GM21825 (cell line): Measurements from ENCODE around the gene HAX1.
A peak's percentile ranks its signal among the peaks of the same experiment; 100 is the strongest.
"Not testable (repeated sequence)": the region's sequence is repeated elsewhere in the genome, so short reads cannot be mapped to it uniquely, and the experiment has no call there.

Experiments used
- ATAC-seq: cut with Tn5 transposase; IDR thresholded peaks from one replicate; pipeline ENCODE4 v1.9.1; 2021; ENCODE audit warnings: mild to moderate bottlenecking, moderate library complexity; ENCODE audit not compliant: unreplicated experiment

The HAX1 gene

DNA sequence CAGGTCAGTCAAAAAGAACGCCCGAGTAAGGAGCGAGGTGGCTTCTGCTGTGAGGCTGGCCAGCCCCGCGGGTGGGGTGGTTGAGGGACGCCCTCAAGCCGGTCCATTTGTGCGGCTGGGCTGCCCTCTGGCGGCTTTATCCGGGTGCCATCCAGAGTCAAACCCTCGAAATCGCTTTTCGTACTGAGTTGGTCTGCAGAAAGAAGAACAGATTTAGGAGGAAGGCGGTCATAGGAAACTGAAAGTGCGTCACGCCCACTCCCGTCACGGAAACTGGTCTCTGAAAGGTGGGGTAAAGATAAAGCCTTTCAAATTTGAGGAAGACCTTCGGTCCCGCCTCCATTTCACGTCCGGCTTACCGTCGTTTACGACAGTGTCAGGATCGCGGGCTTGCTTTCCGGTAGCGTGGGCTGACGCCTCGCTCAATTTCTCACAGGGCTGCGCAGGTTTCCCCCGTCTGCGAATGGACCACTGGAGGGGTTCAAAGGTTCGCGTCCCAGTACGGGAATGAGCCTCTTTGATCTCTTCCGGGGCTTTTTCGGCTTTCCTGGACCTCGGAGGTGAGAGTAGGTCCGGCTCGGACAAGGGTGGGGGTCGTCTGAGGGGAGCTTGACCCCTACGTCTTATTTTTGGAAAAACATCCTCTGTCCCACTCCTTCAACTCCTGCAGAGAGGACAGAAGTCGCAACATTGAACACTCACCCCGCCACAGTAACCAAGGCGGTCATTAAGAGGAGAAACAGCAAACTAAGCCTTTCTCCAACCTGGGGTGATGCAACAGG, at the start of gene HAX1:
HAX1 (plus strand) TSS at position 413 of the 782 bp plus-strand sequence; CDS start at position 508, 95 bp downstream.
- peak; percentile 91 for ATAC-seq

DNA sequence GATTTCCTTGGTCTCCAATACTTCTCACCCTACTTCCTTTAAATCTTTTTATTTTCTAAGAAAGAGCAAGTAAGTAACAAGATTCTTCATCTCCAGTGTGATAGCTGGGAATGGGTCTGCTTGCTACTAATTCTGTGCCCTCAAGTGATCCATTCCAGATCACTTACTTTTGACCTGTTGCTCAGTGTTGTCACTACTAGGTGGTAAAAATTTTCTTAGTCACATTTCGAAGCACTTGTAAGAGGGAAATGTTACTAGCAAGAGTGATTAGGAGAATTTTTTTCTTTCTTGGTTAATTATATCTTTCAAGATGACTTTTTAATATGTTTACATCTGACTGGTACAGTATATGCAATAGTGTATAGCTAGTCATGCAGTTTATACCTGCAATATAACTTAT, 49.5 kb upstream of the HAX1 start:
- ATAC-seq: no peak

DNA sequence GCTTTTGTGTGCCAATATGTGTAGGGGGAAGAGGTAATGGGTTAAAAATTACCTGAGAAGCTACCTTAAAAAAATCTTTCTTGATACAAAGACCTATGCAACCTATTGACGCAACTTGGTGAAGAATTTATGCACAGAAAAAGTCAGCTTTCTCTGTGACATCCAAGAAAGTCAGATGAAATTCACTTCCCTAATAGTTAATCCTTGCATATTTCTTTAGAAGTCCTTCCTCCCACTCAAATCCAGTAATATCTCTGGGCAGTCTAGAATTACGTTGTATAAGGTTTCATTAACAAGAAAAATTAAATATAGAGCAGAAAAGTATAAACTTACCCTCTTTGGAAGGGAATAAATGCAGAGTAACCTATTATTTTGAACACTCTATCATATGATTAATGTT, 48.8 kb upstream of the HAX1 start:
- no peak for ATAC-seq

DNA sequence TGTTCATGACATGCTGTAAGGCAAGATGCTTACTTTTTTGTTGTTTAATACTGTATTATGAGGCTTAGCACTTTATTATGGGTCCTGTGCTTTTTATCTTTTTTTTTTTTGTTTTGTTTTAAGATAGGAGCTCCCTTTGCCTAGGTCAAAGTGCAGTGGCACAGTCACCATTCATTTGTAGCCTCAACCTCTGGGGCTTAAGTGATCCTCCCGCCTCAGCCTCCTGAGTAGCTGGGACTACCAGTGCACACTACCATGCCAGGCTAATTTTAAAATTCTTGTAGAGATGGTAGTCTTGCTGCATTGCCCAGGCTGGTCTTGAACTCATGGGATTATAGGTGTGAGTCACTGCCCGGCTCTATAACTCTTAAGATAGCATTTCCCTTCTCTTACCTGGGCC, 47.1 kb upstream of the HAX1 start:
- no peak for ATAC-seq

DNA sequence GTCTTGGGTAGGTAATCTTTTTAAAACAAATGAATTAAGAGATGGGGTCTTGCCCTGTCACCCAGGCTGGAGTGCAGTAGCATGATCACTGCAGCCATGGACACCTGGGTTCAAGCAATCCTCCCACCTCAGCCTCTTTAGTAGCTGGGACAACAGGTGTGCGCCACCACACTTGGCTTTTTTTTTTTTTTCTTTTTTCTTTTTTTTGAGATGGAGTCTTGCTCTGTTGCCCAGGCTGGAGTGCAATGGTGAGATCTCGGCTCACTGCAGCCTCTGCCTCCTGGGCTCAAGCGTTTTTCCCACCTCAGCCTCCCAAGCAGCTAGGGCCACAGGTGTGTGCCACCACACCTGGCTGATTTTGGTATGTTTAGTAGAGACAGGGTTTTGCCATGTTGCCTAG, 41.3 kb upstream of the HAX1 start:
- ATAC-seq: not testable (repeated sequence)

DNA sequence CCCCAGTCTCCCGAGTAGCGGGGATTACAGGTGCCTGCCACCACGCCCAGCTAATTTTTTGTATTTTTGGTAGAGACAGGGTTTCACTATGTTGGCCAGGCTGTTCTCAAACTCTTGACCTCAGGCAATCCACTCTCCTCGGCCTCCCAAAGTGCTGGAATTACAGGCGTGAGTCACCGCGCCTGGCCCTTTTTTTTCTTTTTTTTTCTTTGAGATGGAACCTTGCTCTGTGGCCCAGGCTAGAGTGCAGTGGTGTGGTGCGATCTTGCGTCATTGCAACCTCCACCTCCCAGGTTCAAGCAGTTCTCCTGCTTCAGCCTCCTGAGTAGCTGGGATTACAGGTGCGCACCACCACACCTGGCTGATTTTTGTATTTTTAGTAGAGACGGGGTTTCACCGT, 39.3 kb upstream of the HAX1 start:
- not testable (repeated sequence) for ATAC-seq

DNA sequence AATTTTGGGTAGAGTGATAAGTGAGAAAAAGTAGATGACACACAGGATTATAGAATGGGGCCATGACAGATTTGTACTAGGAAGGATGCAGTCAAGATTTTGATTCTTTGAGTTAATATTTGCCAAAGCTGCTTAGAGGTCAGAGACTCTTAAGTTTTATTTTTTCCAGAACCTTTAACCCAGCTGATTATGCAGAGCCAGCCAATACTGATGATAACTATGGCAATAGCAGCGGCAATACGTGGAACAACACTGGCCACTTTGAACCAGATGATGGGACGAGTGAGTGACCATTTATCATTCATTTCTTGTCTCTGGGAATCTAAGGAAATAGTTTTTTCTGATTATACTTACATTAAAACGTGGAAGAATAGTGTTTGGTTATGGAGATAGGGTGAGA, 35.6 kb upstream of the HAX1 start:
- no peak for ATAC-seq

DNA sequence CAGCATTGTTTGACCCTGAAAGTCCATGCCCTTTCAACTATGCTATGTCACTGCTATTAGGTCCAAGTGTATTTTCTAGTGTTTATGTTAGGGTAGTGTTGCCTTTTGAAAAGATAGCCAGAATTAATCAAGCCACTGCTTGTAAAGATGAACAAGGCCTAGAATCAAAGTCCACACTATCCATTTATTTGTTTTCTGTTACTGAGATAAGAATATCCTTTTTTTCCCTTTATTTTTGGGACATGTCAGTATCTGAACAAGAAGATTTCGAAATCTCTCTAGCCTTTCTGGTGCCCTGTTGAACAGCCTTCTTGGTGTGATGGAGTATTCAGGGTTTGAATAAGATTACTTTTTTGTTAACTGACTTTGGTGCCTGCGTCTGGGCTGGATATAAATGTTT, 35.0 kb upstream of the HAX1 start:
- no peak for ATAC-seq

DNA sequence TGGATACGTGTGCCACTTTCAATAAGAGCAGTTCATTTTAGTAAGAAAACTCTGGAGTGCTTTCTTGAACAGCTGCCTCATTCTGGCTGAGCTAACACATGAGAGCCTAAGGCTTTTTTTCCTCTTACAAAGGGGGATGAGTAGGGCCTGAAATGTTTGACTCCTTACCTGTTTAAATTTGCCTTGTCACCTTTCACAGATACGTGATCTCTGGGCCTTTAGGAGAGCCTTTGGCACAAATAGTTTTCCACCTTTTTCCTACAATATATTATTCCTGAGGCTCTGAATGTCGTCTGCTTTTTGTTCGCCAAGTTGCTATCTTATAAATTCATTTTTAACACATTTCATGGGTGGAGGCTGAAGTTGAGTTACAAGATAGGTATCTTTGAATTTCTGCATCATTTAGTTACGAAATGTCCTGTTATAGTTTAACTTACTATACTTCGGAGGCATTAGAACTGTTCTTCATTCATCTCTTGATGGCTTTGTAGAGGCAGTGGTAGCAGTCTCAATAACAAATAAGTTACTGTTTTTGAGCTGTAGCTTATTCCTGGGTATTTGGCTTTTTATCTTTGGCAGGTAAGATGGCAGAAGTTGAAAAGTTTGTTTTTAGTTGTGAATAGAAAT, 34.4 kb upstream of the HAX1 start:
- no peak for ATAC-seq

DNA sequence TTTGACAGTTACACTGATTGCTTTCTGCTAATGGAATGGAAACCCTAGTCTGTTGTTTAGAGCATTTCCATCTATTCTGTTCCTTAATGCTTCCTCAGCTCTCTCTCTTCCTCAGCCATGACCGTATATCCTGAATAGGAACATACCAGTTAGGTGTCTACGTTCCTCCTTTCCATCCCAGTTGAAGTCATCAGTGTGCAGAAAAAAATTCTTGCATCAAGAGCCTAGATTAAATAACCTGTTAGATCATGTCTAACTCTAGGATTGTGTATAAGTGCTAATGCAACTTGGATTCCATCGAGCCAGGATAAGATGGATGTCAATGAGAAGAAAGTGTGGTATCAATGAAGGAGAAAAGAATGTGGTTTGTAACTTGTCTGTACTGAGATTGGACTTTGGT, 32.9 kb upstream of the HAX1 start:
- no peak for ATAC-seq

DNA sequence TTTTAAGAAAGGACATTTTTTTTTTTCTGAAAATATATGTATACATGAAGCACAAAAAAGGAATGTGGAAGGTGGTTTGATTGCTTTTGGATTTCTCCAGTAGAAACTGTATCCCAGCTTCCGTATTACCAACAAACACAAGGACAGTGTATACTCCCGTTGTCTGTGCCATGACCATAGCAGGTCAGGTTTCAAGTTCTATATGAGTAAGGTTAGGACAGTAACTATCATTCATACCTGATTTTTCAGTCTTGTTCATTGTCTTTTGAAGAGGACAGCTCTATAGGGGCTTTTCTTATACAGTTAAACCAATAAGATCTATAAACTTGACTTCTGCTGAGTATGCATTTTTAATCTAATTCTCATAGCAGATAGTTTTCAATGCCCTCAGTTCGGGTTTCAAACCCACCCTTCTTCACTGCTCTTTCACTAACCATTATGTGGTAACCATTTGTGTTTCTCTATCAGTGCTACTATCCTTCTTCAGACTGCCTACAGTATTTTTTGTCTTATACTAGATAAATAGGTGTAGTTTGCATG, 32.1 kb upstream of the HAX1 start:
- no peak for ATAC-seq

DNA sequence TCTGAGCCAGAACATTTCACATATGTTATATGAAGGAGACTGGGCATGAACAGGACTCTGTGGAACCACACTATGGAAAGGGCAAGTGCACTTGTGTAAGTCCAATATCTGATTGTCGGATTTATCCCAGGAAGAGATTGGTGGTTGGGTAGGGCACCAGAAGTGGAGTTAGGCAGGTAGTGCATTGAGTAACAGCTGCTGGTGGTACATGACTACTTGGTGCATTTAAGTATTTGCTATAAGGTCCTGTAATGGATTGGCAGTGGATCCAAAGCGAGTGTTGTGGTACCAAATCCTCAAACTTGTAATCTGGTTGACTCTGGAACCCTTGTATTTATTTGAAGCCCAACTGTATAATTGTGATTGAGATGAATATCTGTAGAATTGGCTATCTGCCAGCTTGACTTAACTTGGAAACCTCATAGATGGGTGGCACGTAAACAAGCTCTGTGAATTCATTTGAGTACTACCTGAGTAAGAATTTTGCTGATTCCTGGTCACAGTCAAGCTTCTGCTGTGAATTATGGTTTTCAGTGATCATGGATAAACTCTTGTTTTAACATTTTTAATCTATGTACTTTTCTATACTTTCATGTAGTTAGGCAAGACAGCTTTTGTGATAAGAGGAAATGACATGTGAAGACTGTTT, 30.6 kb upstream of the HAX1 start:
- no peak for ATAC-seq

DNA sequence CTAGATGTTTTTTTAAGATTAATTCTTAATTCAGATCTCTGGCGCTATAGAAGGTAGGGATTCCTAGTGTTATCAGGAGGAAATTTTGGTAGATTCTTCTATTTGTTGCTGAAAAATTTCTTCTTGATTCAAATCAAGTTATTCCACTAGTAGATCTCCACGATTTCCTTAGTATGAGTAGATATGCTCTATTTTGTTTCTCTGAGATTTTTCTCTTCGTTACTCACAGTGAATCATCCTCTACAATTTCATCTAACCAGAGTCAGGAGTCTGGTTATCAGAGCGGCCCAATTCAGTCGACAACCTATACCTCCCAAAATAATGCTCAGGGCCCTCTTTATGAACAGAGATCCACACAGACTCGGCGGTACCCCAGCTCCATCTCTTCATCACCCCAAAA, 18.8 kb upstream of the HAX1 start:
- no peak for ATAC-seq

DNA sequence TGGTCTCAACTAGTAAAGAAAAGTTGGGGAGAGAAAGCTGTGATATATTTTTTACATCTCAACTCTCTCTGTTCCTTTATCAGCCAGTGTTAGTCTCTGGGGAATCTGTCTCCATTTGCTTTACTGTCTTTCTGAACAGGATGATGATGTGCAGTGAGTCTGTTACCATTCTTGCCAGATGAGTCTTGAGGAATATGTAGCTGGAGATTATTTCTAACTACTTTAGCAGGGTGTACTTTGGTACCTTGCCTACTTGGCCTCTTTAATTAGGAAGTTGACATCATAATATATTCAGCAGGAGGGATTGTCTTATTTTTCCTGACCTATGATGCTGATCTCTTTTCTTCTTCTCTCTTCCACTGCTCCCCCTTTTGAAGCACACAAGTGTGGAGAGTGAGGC, 15.7 kb upstream of the HAX1 start:
- ATAC-seq: no peak

DNA sequence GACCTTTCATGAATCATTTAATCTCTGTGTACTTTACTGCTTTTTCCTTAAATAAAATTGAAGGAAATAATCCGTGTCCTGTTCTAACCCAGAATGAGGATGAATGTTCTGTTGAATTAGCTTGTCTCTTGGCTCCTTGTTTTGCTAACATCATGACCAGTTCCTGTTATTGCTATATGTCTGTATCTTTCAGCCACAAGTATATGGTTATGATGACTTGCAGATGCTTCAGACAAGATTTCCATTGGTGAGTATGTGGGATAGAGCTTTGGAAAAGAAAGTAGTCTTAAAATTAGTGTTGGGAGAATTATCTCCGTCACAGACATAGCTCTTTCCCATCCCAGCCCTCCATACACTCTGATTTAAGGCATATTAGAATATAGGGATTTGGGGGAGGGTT, 13.6 kb upstream of the HAX1 start:
- no peak for ATAC-seq

DNA sequence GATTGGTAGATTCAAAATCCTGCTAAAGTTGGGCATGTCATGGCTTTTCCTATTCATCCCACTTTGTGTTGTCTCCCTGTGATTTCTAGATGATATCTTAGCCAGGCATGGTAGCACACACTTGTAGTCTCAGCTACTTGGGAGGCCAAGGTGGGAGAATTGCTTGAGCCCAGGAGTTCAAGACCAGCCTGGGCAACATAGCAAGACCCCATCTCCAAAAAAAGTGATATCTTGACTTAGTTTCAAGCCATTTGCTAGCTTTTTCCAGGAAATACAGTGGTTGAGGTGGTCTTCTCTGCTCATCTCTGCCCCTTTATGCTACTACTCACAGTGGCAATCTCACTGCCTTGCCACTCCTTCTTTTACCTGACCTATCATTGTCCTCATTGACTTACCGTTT, 12.3 kb upstream of the HAX1 start:
- ATAC-seq: no peak

DNA sequence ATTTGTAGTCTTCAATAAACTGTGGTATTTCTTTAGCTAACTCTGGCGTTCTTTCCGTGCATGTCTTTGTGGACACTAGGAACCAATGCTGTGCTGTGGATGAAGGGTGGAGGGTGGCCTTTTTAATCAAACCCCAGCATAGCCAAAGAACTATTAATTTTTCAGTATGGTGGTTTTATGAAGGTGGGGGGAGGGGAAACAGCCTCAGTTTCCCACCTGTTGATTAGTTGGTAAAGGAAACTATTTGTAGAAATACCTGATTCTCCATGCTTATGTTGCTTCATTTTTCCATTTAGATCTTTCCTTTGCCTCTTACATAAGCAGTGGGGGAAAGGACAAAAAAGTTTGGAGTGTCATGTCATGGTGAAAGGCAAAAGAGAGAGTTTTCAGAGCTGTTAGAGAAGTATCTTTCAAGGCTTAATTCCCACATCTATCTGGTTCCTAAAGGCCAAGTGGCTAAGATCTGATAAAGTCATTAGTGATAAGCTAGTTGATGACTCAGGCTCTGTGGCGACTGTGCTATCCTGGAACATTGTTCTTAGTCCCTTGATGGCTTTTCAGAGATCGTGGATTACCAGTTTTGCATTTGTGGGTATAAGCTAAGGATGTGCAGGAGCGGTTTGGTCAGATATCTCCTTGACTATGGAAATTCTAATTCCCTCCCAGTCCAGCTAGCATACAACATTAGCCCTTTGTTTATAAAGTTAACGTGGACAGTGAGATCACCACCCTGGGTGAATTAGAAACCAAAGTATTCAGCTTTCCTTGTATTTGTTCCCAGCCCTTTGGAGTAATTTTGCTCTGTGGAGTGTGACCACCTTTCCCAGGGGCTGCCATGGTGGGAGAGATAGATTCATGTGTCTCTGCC, 8.7 kb upstream of the HAX1 start:
- no peak for ATAC-seq

DNA sequence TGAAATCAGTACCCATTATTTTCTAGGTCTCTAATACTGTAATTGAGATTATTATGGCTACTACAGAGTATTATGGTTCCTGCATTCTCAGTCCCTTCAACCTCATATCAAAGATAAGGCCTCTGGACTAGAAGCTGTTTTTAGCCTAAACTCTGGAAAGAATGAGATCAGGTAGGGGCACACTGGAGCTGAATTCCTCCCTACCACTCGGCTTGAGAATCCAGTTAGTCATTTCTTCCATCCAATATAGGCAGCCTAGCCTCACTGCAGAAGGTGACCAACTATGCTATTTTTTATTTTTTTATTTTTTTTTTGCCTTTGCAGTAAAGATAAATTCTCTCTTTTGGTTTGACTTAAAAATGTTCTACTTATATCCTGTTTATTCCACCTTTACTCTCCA, 8.0 kb upstream of the HAX1 start:
- no peak for ATAC-seq

DNA sequence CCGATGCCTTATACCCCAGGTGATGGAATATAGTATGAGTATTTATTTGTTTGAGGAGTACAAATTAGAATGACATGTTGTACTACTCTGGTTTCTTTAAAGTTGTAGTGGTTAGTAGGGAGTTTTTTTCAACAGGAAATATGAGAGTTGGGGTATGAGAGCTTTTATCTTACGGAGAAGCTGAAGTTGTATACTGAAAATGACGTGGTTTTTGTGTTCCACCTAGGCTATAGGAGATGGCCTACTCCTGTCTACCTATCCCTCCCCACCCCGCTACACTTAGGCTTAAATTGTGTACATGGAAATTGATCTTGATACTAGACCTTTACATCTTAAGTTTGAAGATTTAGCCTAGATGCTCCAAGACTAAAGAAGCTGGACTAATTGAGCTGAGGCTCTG, 6.8 kb upstream of the HAX1 start:
- no peak for ATAC-seq

DNA sequence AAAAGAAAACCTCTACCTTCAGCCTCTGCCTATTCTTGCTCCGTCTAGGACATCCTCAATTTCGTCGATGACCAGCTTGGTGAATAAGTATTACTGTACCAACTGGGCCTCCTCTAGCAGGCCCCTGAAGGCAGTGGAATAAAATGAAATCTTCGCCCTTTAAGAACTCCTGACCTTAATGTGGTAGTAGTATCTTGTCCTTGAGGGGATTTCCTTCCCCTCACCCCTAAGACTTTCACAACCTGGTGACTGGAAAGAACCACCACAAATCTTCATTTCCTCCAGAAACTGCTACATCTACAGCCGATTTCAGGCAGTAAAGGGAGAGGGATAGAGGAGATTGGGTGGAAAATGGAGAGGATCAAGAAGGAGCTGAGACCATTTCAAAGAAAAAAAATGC, 1.6 kb upstream of the HAX1 start:
- no peak for ATAC-seq

DNA sequence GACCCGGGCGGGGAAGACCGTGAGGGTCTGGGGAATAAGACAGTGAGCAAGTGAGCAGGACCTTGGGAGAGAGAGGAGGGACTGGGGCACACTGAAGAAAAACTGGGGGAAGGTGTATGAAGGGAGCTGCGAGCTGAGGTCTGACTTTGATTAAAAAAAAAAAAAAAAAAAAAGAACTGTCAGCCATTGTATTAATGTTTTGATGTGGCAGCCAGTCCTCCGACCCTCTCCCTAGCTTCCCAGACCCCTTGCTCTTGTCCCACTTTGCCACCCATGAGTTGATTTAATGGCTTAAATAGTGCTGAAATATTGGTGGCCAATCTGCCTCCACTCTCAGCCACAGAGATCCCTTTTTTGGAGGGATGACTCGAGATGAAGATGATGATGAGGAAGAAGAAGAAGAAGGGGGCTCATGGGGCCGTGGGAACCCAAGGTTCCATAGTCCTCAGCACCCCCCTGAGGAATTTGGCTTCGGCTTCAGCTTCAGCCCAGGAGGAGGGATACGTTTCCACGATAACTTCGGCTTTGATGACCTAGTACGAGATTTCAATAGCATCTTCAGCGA, 652 bp downstream of the HAX1 start:
- no peak for ATAC-seq
